Pancreas (tissue), 10 donors: Measurements from ENCODE around the gene PPFIA2. TPM values are rescaled to one million over a fixed set of nuclear protein-coding genes. Genes with fewer than 3 reads are reported as not detected.

Experiments used
- ATAC-seq, 4 donors: fragments of 200-7000 bp; cut with Tn5 transposase; one replicate each; pipeline versions ENCODE4 v1.8.0 to v1.9.1; 2020; ENCODE audit warnings: mild to moderate bottlenecking in 4 of 4, moderate library complexity in 4 of 4
- DNase-seq, 6 donors: peaks; one replicate each; pipeline ENCODE4 v3.0.0-alpha.2; 2020
- FAIRE-seq: peaks from 2 replicates; lab custom pipeline; 2012; peaks lifted over from hg19 to GRCh38; lab: Jason Lieb, UNC
- H3K27ac ChIP-seq, 4 donors: fragments of 200-600 bp; sonication (generic); 1 replicate in 3 of 4; 2 replicates in 1 of 4; pipeline versions ENCODE4 v1.5.0 to v1.8.0; 2020
- H3K27me3 ChIP-seq, 4 donors: fragments of 200-600 bp; one replicate each; pipeline ENCODE4 v1.8.0; 2021
- H3K36me3 ChIP-seq, 3 donors: fragments of 200-600 bp; sonication (generic) in 1 of 3; one replicate each; pipeline versions ENCODE4 v1.5.0 to v1.8.0; 2020 to 2021
- H3K4me1 ChIP-seq, 3 donors: fragments of 200-600 bp; one replicate each; pipeline ENCODE4 v1.8.0; 2021
- H3K4me3 ChIP-seq, 4 donors: fragments of 200-600 bp; sonication (generic) in 2 of 4; one replicate each; pipeline versions ENCODE4 v1.5.0 to v1.8.0; 2020 to 2021
- H3K9me3 ChIP-seq, 4 donors: fragments of 200-600 bp; one replicate each; pipeline ENCODE4 v1.8.0; 2021
- CTCF ChIP-seq, 4 donors: fragments of 200-600 bp; sonication (generic) in 3 of 4; IDR thresholded peaks; one replicate each; pipeline versions ENCODE4 v1.5.0 to v1.8.0; 2021; ENCODE audit warnings: antibody characterized with exemption in 4 of 4
- WGBS, 2 donors: extraction: QIAGEN DNeasy Blood & Tissue Kit; methylation state at CpG; one replicate each; pipeline ENCODE4 v1.1.7; 2013; 5-methylcytosine and 5-hydroxymethylcytosine counted together
- intact Hi-C, 3 donors: fragments of 100-400 bp; cut with DNase I; formaldehyde crosslinking; loops; one replicate each; pipeline versions ENCODE4 v1.11.1 to v1.14.2; 2022
- polyA plus RNA-seq, 2 donors: library from polyadenylated mRNA; stranded (reverse); fragments of 200-250 nt; gene quantifications; one replicate each; pipeline ENCODE4 v1.2.3, GENCODE V29; 2013
- total RNA-seq, 6 donors: library from RNA; stranded (reverse); fragmentation: NEBNext Ultra II Directional in 4 of 6; extraction: Animal tissue kit (Norgen Biotek cat#: 25700) in 4 of 6; gene quantifications; one replicate each; pipeline versions ENCODE4 v1.2.1 to v1.2.4, GENCODE V29; 2021 to 2023
- donor health status: healthy with polysubstance abuse.
- donor health status: DM: no; HTN: no; CAD: no; lungs with moderate emphysema.
- donor health status: DM: no; HTN: no; CAD: no.
- donor health status: control.
- donor health status: control.
- donor health status: Bipolar disorder and iron deficiency.
- donor health status: DM: yes; HTN: yes; CAD: no.
- donor health status: DM: no; HTN: no; CAD: no.
- donor health status: DM: no; HTN: no; CAD: no.
- donor health status: DM: yes; HTN: yes; CAD: no.

Gene PPFIA2
- total and polyA plus RNA-seq, 8 donors, result 0.35 to 1.9 (median 0.55) TPM; not detected in 1

DNA sequence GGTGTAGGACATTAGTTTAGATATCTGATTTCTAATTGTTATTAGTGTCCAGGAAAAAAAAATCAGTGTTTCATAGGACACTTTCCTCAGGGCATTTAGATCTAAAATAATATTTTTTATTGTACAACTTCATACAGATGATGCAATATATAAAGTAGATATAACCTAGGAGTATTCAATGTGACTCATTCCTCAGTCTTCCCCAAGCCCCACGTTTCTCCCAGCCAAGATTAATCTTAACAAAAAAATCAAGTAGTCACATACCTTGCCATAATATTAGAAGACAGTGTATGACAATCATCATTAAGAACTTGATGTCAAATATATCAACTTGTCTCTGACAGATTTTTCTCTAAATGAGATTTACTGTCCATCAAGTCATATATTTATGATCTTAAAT lies 37.1 kb downstream of the PPFIA2 start:
- intact Hi-C loops, result no loop called here
- 13 to 22% methylated on average over 1 of the region's 1 CpG for WGBS, 2 donors
- DNase-seq (no peak), FAIRE-seq (no peak), ATAC-seq (no peak)
- H3K27me3 ChIP-seq, result no peaks in the 10 kb centered on the region
- no peak overlapping the region for H3K4me3 ChIP-seq
- H3K9me3 ChIP-seq, result no peaks in the 10 kb centered on the region
- no peaks in the 10 kb centered on the region for H3K4me1 ChIP-seq
- no peak overlapping the region for H3K27ac ChIP-seq
- TF ChIP-seq CTCF (IDR thresholded peaks at IDR 0.05), result no peak
- no peaks in the 10 kb centered on the region for H3K36me3 ChIP-seq

GRCh38 chr12:81718616-81719015 lies 40.5 kb downstream of the PPFIA2 start:
- no peak for FAIRE-seq
- TF ChIP-seq CTCF (IDR thresholded peaks at IDR 0.05), result no peak
- H3K4me1 ChIP-seq, result no peaks in the 10 kb centered on the region

DNA sequence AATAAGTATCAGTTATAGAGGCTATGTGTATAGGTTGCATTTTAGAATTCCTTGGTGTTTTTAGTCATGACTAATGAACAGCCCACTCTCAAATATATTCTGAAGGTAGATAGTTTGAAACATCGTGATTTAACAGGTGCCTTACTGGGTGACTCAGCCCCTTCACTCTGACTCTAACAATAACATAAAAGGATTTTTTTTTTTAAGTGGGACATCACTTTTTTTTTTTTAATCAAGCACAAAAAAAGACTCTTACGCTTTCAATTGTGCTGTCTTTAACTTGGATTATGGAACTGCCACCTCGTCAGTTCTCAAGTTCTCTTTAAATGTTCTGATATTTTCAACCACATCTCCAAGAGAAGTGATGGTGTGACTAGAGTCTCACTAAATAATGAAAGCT lies 46.6 kb downstream of the PPFIA2 start:
- WGBS, 2 donors, result 83 to 91% methylated on average over 3 of the region's 3 CpGs
- FAIRE-seq (no peak), DNase-seq (no peak), ATAC-seq (no peak)
- Histone ChIP-seq H3K27me3 (no peaks in the 10 kb centered on the region), H3K36me3 (no peaks in the 10 kb centered on the region), H3K4me1 (no peaks in the 10 kb centered on the region), H3K27ac (no peak overlapping the region), H3K4me3 (no peak overlapping the region), H3K9me3 (no peaks in the 10 kb centered on the region)
- intact Hi-C loops, result no loop called here
- no peak for TF ChIP-seq CTCF (IDR thresholded peaks at IDR 0.05)

More at GRCh38 chr12:81718616-81719015, 40.5 kb downstream of the PPFIA2 start:
- no peaks in the 10 kb centered on the region for H3K27me3 ChIP-seq
- intact Hi-C loops, result no loop called here
- no peak overlapping the region for H3K4me3 ChIP-seq
- no peak for ATAC-seq
- no peaks in the 10 kb centered on the region for H3K36me3 ChIP-seq
- no peak for DNase-seq
- H3K27ac ChIP-seq, result no peak overlapping the region
- H3K9me3 ChIP-seq, result no peaks in the 10 kb centered on the region
- 20 to 26% methylated on average over 2 of the region's 2 CpGs for WGBS, 2 donors

DNA sequence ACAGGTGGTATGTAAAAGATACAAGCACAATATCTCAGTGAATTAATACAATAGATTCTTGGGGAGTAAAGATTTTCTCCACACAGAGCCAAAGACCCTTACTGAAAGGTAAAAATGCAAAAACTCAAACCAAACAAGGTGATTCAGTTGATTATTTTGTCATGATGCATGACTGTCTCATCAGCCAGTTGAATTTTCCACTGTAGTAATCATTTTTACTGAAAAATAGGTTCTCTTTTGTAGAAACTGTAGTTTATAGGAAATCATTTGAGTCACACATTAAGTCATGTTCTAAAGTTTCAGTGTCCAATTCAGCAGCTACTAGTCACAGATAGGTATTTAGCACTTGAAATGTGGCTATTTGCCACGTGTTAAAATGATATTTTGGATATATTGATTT lies 53.6 kb downstream of the PPFIA2 start:
- Histone ChIP-seq H3K27me3 (no peaks in the 10 kb centered on the region), H3K4me1 (no peaks in the 10 kb centered on the region), H3K27ac (no peak overlapping the region), H3K36me3 (no peaks in the 10 kb centered on the region), H3K4me3 (no peak overlapping the region), H3K9me3 (no peaks in the 10 kb centered on the region)
- no peak for ATAC-seq
- no peak for FAIRE-seq
- intact Hi-C loops, result no loop called here
- DNase-seq, result no peak
- WGBS, 2 donors, result 46 to 70% methylated on average over 1 of the region's 1 CpG
- no peak for TF ChIP-seq CTCF (IDR thresholded peaks at IDR 0.05)

DNA sequence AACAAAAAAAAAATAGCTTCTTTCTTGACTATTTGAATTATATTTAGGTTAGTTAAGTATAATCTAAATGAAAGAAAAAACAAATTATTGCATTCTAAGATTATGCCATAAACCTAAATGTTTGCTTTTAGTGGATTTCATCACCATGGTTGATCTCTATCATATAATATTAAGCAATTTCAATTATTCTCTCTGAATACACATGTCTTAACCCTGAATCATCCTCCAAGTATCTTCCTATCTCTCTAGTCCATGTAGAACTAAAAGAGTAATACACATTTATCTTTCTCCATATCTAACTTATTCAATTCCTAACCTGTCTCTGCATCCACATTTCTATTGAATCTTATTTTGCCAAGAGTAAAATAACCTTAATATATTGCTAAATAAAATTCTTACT lies 59.6 kb downstream of the PPFIA2 start:
- H3K4me3 ChIP-seq, result no peak overlapping the region
- H3K27ac ChIP-seq, result no peak overlapping the region
- H3K4me1 ChIP-seq, result no peaks in the 10 kb centered on the region
- H3K36me3 ChIP-seq, result no peaks in the 10 kb centered on the region
- intact Hi-C loops, result no loop called here
- no peak for DNase-seq
- H3K9me3 ChIP-seq, result no peaks in the 10 kb centered on the region
- no peak for ATAC-seq
- no peaks in the 10 kb centered on the region for H3K27me3 ChIP-seq
- no peak for TF ChIP-seq CTCF (IDR thresholded peaks at IDR 0.05)
- no peak for FAIRE-seq
